Measurements from ENCODE around the gene SHMT2. TPM values are rescaled to one million over a fixed set of nuclear protein-coding genes. Genes with fewer than 3 reads are reported as not detected.

The SHMT2 gene
- total and polyA plus RNA-seq, 8 donors, result 20.0 to 183 (median 55.5) TPM

DNA sequence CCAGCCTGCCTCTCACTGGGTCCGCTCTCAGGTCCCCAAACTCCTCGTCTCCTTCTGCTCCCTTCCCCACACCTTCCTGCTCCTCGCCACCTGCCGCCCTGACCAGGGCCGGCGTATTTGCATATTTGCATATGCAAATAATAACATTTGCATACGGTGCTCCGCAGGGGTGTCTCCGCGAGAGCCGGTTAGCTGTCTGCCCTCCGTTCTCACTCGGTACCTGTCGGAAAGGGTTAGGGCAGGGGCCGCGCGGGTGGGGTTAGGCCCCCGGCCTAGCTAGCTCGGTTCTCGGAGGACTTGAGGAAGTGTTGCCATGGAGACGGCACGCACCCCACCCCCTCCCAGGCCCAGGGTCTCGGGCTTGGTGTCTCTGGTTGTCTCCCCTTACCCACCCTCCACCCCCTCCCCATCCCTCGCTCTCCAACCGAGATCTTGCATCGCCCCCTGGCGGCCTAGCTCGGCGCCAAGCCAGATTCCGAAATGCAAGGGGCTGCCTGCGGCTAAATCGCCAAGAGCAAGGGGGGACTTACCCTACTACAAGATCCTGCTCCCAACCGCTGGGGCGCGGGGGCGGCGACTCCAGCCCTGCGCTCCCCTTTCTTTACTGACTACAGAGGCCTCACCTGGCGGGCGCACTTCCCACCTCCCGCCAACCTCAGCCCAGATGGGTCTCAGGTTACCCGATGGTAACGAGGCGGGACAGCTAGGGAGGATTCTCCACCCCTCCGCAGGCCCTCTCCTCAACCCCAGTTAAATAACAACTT, 13.4 kb downstream of the SHMT2 start:
- TF ChIP-seq, protein P1, sequence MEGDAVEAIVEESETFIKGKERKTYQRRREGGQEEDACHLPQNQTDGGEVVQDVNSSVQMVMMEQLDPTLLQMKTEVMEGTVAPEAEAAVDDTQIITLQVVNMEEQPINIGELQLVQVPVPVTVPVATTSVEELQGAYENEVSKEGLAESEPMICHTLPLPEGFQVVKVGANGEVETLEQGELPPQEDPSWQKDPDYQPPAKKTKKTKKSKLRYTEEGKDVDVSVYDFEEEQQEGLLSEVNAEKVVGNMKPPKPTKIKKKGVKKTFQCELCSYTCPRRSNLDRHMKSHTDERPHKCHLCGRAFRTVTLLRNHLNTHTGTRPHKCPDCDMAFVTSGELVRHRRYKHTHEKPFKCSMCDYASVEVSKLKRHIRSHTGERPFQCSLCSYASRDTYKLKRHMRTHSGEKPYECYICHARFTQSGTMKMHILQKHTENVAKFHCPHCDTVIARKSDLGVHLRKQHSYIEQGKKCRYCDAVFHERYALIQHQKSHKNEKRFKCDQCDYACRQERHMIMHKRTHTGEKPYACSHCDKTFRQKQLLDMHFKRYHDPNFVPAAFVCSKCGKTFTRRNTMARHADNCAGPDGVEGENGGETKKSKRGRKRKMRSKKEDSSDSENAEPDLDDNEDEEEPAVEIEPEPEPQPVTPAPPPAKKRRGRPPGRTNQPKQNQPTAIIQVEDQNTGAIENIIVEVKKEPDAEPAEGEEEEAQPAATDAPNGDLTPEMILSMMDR (IDR thresholded peaks at IDR 0.05), result peak in 2 of 4 donors; percentile 40 to 47
- H3K27ac ChIP-seq, result no peak overlapping the region
- no peaks in the 10 kb centered on the region for H3K36me3 ChIP-seq
- no peak for FAIRE-seq
- H3K4me1 ChIP-seq, result peaks cover 0 to 32% (median 3%) of the 10 kb centered on the region in 3 donors
- ATAC-seq, result peak; percentile 32 to 56 (median 54)
- 1% methylated on average over 45 of the region's 45 CpGs for WGBS, 2 donors
- H3K4me3 ChIP-seq, result peak overlapping the region in 3 of 4 donors; percentile 11 to 54 (median 34)
- DNase-seq, result peak; percentile 48 to 87 (median 75)
- no peaks in the 10 kb centered on the region for H3K9me3 ChIP-seq
- H3K27me3 ChIP-seq, result peaks cover 0 to 4% (median 0%) of the 10 kb centered on the region in 4 donors
- intact Hi-C loops (cut with DNase I), result loop anchor here in 1 of 3 donors (2.0 kb wide), 1 partner anchor 34 kb away; no protein-coding TSS in a partner anchor

DNA sequence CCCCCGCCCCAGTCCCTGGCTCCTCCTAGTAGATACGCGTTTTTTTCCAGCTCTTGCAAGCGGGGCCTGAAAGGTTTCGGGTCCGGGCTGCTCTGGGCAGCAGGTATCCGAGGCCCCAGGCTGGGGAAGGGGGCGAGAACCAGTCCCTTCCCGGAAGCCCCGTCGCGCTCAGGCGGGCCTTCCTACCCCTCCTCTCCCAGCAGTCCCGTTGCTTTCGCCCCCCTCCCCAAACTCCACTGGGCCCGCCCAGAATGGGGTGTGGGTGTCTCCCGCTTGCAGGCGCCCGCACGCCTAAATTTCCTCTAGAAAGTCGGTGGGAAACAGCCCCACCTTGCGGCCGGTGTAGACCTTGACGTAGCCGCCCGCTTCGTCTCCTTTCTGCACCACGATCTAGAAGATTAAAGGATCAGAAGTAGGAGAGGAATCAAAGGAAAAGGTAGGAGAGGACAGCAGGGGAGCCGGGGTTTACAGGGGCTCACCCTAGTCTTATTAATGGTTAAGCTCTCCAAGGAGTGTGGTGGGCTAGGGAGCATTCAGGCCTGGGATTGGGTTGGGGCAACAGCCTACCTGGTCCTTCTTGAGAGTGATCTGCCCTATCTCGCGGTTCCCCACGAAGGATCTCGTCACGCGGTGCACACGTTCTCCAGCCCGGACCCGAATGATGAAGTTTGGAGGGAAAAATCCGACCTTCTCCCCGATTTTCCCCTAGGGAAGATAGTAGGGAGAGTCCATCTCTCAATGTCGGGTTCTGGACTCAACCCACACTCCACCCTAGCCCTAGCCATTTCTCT, 14.2 kb downstream of the SHMT2 start:
- Histone ChIP-seq H3K27me3 (peaks cover 0 to 4% (median 0%) of the 10 kb centered on the region in 4 donors), H3K36me3 (no peaks in the 10 kb centered on the region), H3K27ac (no peak overlapping the region), H3K4me1 (peaks cover 0 to 25% (median 3%) of the 10 kb centered on the region in 3 donors), H3K4me3 (peak overlapping the region; percentile 11 to 54 (median 22)), H3K9me3 (no peaks in the 10 kb centered on the region)
- 5 to 7% methylated on average over 41 of the region's 41 CpGs for WGBS, 2 donors
- ATAC-seq, result peak; percentile 57 to 70 (median 66)
- no peak for FAIRE-seq
- peak; percentile 64 to 92 (median 84) for DNase-seq
- TF ChIP-seq, protein P1 (IDR thresholded peaks at IDR 0.05), result peak; percentile 64 to 81 (median 74)
- intact Hi-C loops (cut with DNase I), result loop anchor here in 1 of 3 donors (2.0 kb wide), 1 partner anchor 35 kb away; no protein-coding TSS in a partner anchor

DNA sequence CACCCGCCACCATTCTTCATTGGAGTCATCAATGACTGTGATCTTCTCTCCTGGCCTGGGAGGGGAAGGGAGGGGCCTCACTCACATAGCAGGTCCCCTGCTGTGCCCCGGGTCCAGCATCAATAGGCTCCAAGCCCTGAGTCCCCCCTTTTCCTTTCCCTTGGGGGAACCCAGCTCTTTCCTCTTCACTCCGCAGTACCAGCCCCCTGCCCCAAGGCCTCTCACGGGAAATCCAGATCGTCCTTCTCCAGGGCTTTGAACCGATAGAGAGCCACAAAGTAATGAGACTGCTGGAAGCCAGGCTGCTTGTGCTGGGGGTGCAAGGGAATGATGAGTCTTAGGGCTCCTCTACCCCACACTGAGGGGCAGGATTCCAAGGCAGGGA, 14.8 kb downstream of the SHMT2 start:
- TF ChIP-seq, protein P1 (IDR thresholded peaks at IDR 0.05), result no peak
- FAIRE-seq, result no peak
- Histone ChIP-seq H3K4me3 (no peak overlapping the region), H3K27me3 (peaks cover 0 to 4% (median 0%) of the 10 kb centered on the region in 4 donors), H3K36me3 (no peaks in the 10 kb centered on the region), H3K9me3 (no peaks in the 10 kb centered on the region), H3K4me1 (peaks cover 0 to 22% (median 3%) of the 10 kb centered on the region in 3 donors), H3K27ac (no peak overlapping the region)
- DNase-seq, result peak in 1 of 6 donors; percentile 39
- intact Hi-C loops (cut with DNase I), result no loop called here
- 32 to 36% methylated on average over 6 of the region's 6 CpGs for WGBS, 2 donors
- no peak for ATAC-seq

DNA sequence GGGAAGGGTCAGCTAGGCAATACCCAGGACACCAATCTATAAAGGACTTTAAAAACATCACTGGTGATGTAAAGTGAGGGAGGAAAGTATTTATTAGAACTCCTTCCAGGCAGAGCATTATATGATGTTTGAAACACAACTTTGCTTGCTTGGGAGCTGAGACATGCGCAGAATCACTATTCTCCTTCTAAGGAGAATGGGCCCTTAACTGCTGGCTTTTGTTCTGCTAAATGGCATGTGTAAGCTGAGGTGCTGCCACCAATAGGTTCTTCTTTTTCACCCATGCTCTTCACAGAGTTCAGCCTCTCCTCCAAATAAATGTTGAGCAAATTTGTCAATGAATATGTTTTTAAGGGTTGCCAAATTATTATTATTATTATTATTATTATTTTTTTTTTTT, 17.5 kb downstream of the SHMT2 start:
- Histone ChIP-seq H3K4me3 (no peak overlapping the region), H3K36me3 (no peaks in the 10 kb centered on the region), H3K27me3 (no peaks in the 10 kb centered on the region), H3K4me1 (peaks cover 0 to 10% (median 3%) of the 10 kb centered on the region in 3 donors), H3K9me3 (no peaks in the 10 kb centered on the region), H3K27ac (no peak overlapping the region)
- 93 to 100% methylated on average over 1 of the region's 1 CpG for WGBS, 2 donors
- intact Hi-C loops (cut with DNase I), result loop anchor here in 1 of 3 donors (5.0 kb wide), 1 partner anchor 35 kb away; no protein-coding TSS in a partner anchor
- TF ChIP-seq, protein P1 (IDR thresholded peaks at IDR 0.05), result no peak
- FAIRE-seq, result no peak
- ATAC-seq, result no peak
- DNase-seq, result no peak
